HG02885 (cell line): ENCODE results near the gene GPSM1.

Experiments
- ATAC-seq: cut with Tn5 transposase; IDR thresholded peaks from one replicate; pipeline ENCODE4 v1.9.1; 2021; ENCODE audit warnings: mild to moderate bottlenecking; ENCODE audit not compliant: unreplicated experiment, poor library complexity

Gene GPSM1

DNA sequence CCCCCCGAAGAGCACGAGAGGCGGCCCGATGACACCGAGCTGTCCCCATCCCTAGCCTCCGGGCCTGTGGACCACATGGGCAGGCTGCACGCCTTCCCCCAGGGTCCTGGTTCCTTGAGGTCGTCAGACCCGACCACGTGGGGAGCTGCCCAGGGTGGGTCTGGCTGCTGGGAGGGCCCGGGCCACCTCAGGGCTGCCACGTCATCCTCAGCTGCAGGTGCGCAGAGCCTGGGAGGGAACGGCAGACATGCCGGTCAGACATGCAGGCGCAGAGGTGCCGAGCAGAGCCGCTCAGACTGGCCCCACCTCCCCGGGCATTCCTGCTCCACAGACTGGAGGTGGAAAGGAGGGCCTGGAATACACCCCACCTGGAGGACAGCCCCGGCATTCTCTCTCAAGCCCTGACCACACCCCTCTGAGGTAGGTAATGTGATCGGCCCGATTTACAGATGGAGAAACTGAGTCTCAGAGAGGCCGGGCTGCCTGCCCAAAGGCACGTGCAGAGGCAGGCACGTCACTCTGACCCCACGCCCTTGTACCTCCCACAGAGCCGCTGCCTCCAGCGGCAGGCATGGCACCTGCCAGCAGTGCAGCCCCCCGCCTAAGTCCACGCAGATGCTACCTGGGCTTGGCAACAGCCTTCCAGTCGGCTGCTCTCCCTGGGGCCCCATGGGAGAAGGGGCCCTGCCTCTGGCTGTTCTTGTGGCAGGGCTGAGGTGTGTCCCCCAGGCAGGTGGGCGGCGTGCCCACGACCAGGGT lies 24.1 kb upstream of the GPSM1 start:
- ATAC-seq: no peak

DNA sequence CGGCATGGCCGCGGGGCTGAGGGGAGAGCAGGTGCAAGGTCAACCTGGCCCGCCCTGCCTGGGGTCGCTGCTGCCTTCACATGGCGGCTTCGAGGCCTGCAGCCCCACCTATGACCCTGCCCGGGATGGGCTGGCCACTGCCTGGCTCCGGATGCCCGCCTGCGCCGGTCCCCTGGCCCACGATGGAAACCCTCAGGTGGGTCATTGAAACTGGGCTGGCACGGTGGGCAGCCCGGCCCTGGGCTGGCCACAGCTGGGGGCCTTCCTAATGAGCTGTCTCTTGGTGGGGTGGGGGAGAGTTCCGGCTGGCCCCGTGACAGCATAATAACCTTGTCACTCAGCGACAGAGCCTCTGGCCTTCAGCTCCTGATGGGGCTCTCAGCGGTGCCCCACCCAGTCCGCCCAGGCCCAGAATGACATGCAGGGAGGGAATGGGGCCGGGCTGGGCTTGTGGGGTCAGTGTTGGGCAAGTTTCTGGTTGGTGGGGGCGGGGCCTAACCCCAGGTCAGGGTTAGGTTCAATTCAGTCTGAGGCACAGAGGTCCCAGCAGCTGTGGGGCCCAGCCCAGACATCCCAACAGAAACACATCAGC lies 23.4 kb upstream of the GPSM1 start, which contains the start of gene CCDC187:
Gene CCDC187, minus strand, starts transcription at position 270 of the 592 bp plus-strand sequence. Its CDS starts 264 bp downstream, at position 6.
- ATAC-seq: no peak

DNA sequence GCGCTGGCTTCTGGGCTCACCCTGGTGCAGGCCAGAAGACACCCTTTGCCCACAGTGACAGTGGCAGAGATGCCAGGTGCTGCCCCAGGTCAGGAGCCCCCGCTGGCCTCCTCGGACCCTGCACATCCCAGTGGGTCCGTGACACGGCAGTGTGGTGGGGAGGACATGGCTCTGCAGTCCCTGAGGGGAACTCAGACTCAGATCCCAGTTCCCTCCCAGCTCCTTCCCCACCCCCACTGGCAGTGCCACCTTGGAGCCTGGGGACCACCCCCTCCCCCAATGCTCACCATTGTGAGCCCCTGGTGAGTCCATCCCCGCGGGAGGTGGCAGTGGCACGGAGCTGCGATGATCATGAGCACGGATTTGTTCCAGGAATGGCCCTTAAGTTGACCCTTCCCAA lies 22.9 kb upstream of the GPSM1 start:
- no peak for ATAC-seq

DNA sequence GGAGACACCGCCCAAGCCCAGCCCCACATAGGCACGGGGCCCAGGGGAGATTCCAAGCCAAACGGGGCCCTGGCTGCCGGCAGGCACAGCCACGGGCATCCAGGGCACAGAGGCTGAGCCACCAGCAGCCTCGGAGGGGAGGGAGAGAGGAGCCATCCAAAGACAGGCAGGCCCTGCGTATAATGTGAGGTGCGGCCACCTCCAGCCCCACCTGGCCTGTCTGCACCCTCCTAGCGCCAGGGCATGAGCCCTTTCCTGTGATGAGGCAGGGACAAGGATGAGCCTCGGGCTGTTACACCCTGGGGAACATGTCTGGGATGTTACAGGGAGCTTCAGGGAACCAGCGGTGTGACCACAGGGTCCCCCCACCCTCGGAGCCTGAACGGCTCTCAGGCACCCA lies 22.4 kb upstream of the GPSM1 start:
- ATAC-seq: no peak

GRCh38 chr9:136305804-136306203 lies 21.5 kb upstream of the GPSM1 start:
- ATAC-seq: no peak

DNA sequence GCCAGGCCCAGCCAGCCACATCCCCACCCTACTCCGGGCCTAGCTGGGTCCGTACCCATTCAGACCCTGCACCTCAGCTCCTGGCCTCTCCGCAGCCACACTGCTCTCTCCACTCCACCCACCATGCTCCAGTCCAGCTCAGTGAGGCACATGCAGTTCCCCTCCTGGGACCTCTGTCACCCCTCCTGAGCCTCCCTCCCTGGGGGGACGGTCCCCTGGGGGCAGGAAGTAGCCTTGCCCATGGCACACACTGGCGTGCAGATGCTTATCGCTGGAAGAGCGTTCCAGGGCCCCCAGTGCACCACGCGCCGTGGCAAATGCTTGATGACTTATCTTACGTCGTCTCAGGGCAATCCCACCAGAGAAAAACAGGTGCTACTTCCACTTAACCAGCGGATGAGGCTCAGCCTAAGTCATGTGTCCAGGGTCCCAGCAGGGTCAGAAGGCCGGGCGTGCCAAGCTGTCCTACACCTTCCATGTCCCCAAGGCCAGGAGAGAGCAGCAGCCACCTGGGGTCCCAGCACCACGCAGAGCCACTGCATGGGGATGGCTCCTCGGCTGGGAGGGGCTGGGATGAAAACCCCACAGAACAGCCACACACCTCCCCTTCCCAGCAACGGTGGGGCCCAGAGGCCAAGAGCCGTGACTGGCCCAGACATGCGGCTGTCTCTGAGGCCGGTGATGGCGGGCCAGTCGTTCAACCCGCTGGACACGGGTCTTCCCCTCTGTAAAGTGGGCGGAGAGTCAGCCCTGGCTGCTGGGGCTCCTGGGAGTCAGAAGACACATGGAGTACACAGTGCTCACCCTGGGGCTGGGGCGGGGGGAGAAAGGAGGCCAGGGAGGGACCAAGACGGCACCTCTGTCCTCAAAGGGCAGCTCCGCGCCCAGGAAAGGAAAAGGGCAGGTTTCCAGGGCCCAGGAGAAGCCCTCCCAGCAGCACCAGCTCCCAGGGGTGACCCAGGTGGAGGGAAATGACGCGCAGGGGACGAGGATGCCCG lies 20.8 kb upstream of the GPSM1 start:
- no peak for ATAC-seq

GRCh38 chr9:136307215-136307750 lies 20.1 kb upstream of the GPSM1 start:
- ATAC-seq: no peak

- no peak for ATAC-seq
Observed at GRCh38 chr9:136308006-136308701, 19.2 kb upstream of the GPSM1 start.

GRCh38 chr9:136308702-136309053 lies 18.7 kb upstream of the GPSM1 start:
- no peak for ATAC-seq

DNA sequence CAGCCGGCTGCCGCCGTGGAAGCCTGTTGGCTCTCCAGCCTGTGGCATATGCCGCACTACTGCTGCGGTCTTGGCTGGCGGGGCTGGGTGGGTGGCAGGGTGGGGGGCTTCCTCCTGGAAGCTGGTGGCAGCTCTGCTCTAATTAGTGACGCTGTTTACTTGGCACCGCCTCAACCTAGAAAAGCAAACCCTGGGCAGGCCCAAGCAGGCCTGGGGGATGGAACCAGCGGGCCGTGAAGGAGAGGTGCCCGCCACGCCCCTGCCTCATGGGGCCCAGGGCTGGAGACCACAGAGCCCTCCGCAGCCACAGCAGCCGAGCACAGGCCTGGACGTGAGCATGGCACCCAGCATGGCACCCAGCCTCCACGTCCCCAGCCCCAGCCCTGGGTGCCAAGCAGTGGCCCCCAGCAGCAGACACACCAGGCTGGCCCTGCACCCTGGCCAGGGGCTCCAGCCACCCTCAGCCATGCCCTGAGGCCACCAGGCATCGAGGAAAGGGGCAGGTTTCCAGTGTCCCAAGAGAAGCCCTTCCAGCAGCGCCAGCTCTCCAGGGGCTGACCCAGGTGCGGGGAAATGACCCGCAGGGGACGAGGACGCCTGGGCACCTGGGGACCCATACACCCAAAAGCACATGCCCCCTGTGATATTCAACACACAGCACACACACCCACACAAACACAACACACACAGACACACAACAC lies 18.1 kb upstream of the GPSM1 start:
- no peak for ATAC-seq

GRCh38 chr9:136309806-136310220 lies 17.5 kb upstream of the GPSM1 start:
- no peak for ATAC-seq

DNA sequence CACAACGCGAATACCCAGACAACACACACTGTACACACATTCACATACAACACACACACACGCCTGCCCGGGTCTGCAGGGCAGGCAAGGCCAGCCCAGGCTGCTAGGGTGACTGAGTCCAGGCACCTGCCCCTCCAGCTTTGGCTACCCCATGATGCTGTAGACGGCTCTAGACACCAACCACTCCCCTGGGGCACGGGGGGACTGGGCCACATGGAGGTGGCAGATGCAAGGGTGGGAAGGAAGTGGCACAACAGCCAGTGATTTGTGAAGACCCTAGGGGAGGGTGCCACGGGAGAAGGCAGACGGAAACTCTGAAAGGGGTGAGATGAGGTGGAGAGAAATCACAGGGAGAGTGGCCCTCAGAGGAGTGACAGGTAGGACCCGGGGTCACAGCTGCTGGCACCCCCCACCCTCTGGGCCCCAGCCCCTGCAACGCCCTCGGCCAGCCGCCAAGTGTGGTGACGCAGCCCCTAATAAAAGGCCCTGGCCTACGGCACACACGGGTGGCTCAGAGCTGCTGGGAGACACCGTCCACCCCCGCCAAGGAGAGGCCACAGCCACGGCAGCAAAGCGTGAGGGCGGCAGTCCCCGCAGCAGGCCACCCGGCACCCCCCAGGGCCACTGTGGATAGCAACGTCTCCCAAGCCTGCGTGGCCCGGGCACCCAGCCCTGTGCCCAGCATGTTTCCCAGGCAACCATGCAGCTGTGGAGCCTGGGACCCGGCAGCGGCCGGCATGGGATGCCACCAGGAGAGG lies 16.9 kb upstream of the GPSM1 start:
- no peak for ATAC-seq

DNA sequence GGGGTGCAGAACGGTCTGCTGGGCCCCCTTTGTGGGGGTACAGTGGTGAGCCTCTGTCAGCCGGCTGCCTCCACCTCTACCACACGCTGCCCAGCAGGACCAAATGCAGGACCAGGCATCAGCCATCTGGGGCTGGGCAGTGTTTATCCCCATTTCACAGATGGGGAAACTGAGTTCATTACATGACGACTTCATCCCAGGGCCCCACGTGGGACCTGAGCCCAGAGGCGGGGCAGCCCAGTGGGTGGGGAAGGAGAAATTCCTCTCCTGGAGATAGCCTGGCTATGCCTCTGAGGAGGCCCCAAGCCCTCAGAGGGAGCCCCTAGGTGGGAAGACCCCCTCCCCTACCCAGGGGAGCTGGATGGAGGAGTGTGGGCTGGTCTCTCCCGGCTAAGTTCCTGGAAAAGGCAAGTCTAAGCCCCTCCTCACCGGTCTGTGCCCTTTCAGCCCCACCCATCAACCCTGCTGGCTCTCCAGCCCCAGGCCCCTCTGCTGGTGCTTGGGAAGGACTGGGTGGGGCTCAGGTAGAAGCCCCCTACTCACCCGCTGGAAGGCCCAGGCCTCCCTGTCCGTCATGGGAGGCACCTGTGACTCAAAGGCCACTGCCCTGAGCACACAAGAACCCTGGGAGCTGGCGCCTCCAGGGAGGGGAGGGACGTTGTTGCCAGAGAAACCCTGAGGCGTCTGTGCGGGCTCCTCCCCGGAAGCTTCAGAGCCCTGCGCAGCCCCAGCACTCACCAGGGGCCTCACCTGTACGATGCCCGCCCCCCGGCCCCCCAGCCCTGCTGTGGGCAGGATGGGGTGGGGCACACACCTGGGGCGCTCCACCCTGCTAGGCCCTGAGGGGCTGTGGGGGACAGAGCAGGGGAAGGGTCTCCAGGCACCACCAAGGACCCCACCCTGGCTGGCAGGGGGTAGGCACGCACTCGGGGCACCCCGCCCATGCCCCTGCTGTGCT lies 16.0 kb upstream of the GPSM1 start:
- no peak for ATAC-seq

DNA sequence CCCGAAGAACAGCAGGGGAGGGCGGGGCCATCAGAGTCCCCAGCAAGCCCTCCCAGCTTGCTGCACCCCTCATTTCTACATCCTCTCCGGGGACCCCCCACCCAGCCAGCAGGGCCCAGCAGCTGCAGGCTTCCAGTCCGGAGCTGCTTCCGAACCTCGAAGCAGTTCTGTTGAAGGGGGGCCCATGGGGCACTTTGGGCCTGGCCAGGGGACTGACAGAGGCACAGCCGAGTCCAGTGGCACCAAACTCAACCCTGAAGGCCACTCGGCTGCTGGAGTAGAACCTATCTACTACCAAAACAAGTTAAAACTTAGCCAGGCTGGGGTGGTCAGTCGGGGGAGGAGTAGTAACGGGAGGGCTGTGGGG lies 15.3 kb upstream of the GPSM1 start:
- ATAC-seq: no peak

DNA sequence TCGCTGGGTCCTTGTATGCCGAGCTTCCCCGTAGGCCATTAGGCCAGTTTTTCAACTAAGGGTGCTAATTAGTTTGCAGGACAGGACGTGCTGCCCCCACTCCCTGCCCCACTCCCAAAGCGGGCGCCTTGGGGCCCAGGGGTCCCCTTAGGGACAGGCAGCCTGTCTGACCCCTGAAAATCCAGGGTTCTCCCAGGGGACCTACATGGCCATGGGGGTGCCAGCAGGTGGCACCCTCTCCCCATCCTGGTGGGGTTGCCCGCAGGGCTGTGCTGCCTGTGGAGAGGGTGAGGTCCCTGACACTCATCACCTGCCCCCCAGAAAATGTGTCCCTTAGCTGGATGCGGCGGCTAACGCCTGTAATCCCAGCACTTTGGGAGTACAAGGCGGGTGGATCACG lies 14.9 kb upstream of the GPSM1 start:
- ATAC-seq: no peak

DNA sequence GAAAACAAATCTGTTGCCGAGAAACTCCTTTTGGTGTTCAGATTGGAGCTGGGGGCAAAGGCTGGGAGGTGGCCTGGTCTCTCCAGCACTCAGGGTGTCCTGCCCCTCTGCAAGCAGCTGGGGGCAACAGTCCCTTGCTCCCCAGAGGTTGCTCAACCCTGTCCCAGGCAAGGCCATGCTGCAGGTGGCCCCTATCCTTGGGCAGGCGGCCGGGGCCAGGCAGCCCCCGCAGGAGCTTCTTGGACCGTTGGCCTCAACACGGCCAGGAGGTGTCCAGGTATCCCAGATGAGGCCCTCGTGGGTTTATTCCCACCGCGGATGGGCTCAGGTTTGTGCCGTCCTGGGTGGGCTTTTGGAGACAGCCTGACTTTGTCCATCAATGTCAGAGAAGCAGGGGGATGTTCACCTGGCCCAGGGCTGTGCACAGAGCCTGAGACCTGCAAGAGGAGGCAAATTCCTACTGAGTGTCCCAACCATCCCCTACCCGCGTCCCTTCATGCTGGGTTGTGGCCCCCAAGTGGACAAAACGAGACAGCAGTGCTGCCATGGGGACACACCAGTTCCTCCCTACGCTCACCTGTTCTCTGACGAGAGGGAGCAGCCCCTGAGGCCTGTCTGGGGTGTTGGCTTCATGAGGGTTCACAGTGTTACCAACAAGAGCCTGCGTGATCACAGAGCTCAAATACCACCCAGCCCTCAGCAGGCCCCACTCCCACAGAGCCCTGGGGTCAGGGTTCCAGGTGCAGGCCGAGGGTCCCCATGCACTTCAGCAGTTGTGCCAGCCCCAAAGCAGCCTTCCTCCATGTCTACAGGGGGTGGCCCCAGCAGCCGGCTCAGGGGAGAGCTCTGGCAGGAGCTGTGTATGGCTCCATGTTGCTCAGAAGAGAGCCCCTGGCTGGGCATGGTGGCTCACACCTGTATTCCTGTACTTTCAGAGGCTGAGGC lies 14.0 kb upstream of the GPSM1 start:
- ATAC-seq: no peak

GRCh38 chr9:136314056-136314416 lies 13.3 kb upstream of the GPSM1 start:
- no peak for ATAC-seq
